ENCODE data around the gene SLC25A5. TPM values are rescaled to one million over a fixed set of nuclear protein-coding genes. Genes with fewer than 3 reads are reported as not detected.
"Not testable (repeated sequence)": the region's sequence is repeated elsewhere in the genome, so short reads cannot be mapped to it uniquely, and the experiment has no call there.

The SLC25A5 gene
- total RNA-seq, 1 donor from 2014 or later: 255 TPM

- no peak for DNase-seq (ENCODE audit: low read depth in 2 of 2)
Measured at GRCh38 chrX:119475389-119476101, 7.3 kb downstream of the SLC25A5 start.

- no peak for DNase-seq (ENCODE audit: low read depth in 2 of 2)
Measured at GRCh38 chrX:119477812-119478232, 9.6 kb downstream of the SLC25A5 start.

- no peak for DNase-seq (ENCODE audit: low read depth in 2 of 2)
Measured at GRCh38 chrX:119478504-119478903, 10.3 kb downstream of the SLC25A5 start.

- DNase-seq (ENCODE audit: low read depth in 2 of 2): no peak
Measured at GRCh38 chrX:119479845-119480244, 11.6 kb downstream of the SLC25A5 start.

- no peak for DNase-seq (ENCODE audit: low read depth in 2 of 2)
Measured at GRCh38 chrX:119481323-119481801, 13.1 kb downstream of the SLC25A5 start.

GRCh38 chrX:119482041-119482440, 13.8 kb downstream of the SLC25A5 start:
- DNase-seq (ENCODE audit: low read depth in 2 of 2): no peak

GRCh38 chrX:119482481-119483480, 14.5 kb downstream of the SLC25A5 start:
- peak in 1 of 2 donors; percentile 51 for DNase-seq (ENCODE audit: low read depth in 2 of 2)

- DNase-seq (ENCODE audit: low read depth in 2 of 2): no peak
Measured at GRCh38 chrX:119486745-119487144, 18.5 kb downstream of the SLC25A5 start.

- DNase-seq (ENCODE audit: low read depth in 2 of 2): not testable (repeated sequence)
Measured at GRCh38 chrX:119487766-119488165, 19.5 kb downstream of the SLC25A5 start.

- DNase-seq (ENCODE audit: low read depth in 2 of 2): peak; percentile 41 to 48
Measured at GRCh38 chrX:119488749-119489148, 20.5 kb downstream of the SLC25A5 start.

GRCh38 chrX:119489212-119490074, 21.2 kb downstream of the SLC25A5 start:
- no peak for DNase-seq (ENCODE audit: low read depth in 2 of 2)

- no peak for DNase-seq (ENCODE audit: low read depth in 2 of 2)
Measured at GRCh38 chrX:119492463-119492862, 24.2 kb downstream of the SLC25A5 start.

- DNase-seq (ENCODE audit: low read depth in 2 of 2): not testable (repeated sequence)
Measured at GRCh38 chrX:119493851-119494495, 25.7 kb downstream of the SLC25A5 start.

GRCh38 chrX:119495734-119496726, 27.8 kb downstream of the SLC25A5 start:
- no peak for DNase-seq (ENCODE audit: low read depth in 2 of 2)

- DNase-seq (ENCODE audit: low read depth in 2 of 2): no peak
Measured at GRCh38 chrX:119497185-119497584, 28.9 kb downstream of the SLC25A5 start.

GRCh38 chrX:119500061-119500800, 32.0 kb downstream of the SLC25A5 start:
- DNase-seq (ENCODE audit: low read depth in 2 of 2): no peak

GRCh38 chrX:119501511-119502148, 33.4 kb downstream of the SLC25A5 start:
- DNase-seq (ENCODE audit: low read depth in 2 of 2): no peak

Measured in dermis microvascular lymphatic vessel endothelial cell (primary cell).